CD14-positive monocyte (primary cell): ENCODE data around the gene FAM83G. TPM values are rescaled to one million over a fixed set of nuclear protein-coding genes. Genes with fewer than 3 reads are reported as not detected.

Source experiments
- DNase-seq, 3 donors: peaks; one replicate each; pipeline ENCODE4 v3.0.0-alpha.2; 2011 to 2022
- H2AFZ ChIP-seq: 2 replicates; pipeline ENCODE4 v1.6.0; 2012; ENCODE audit warnings: mild to moderate bottlenecking, low read depth, low read length, inconsistent platforms; ENCODE audit not compliant: insufficient read depth, poor library complexity, severe bottlenecking
- H3K27ac ChIP-seq, 2 donors: 1 replicate in 1 of 2; 2 replicates in 1 of 2; pipeline ENCODE4 v1.5.1; 2012 to 2013; ENCODE audit warnings: low read length in 2 of 2, control low read depth in 1 of 2, inconsistent platforms in 1 of 2, low read depth in 1 of 2, mild to moderate bottlenecking in 1 of 2
- H3K27me3 ChIP-seq, 2 donors: one replicate each; pipeline versions ENCODE4 v1.6.0 to v1.6.1; 2011 to 2013; ENCODE audit warnings: low read length in 2 of 2; ENCODE audit not compliant: control insufficient read depth in 2 of 2, insufficient read depth in 2 of 2
- H3K36me3 ChIP-seq, 2 donors: replicated peaks in 1 of 2; 1 replicate in 1 of 2; 2 replicates in 1 of 2; pipeline versions ENCODE4 v1.5.1 to v1.6.1; 2012 to 2013; ENCODE audit warnings: low read length in 2 of 2, control low read depth in 1 of 2, inconsistent platforms in 1 of 2, mild to moderate bottlenecking in 1 of 2; ENCODE audit not compliant: insufficient read depth in 2 of 2, control insufficient read depth in 1 of 2
- H3K4me1 ChIP-seq, 2 donors: 1 replicate in 1 of 2; 2 replicates in 1 of 2; pipeline versions ENCODE4 v1.5.1 to v1.6.1; 2012 to 2013; ENCODE audit warnings: low read length in 2 of 2, control low read depth in 1 of 2, inconsistent platforms in 1 of 2, mild to moderate bottlenecking in 1 of 2, moderate library complexity in 1 of 2; ENCODE audit not compliant: insufficient read depth in 2 of 2, control insufficient read depth in 1 of 2
- H3K4me2 ChIP-seq: replicated peaks from 2 replicates; pipeline ENCODE3; 2012; ENCODE audit warnings: low read length, moderate library complexity, mild to moderate bottlenecking; ENCODE audit not compliant: poor library complexity, severe bottlenecking; ENCODE audit errors: extremely low read depth
- H3K4me3 ChIP-seq, 3 experiments: fragments of 200-600 bp in 1 of 3; sonication (generic) in 1 of 3; replicated peaks in 1 of 3; 1 replicate in 2 of 3; 2 replicates in 1 of 3; pipeline ENCODE4 v1.5.1; 2011 to 2013; ENCODE audit warnings: low read length in 3 of 3, mild to moderate bottlenecking in 3 of 3, control low read depth in 2 of 3, low read depth in 2 of 3, inconsistent platforms in 1 of 3, moderate library complexity in 1 of 3
- H3K79me2 ChIP-seq: 2 replicates; pipeline ENCODE4 v1.6.0; 2012; ENCODE audit warnings: mild to moderate bottlenecking, control low read depth, inconsistent platforms, low read length, moderate library complexity; ENCODE audit not compliant: insufficient read depth
- H3K9ac ChIP-seq: 2 replicates; pipeline ENCODE4 v1.6.0; 2017; ENCODE audit warnings: low read length, mild to moderate bottlenecking; ENCODE audit not compliant: insufficient read depth, poor library complexity, severe bottlenecking
- H3K9me3 ChIP-seq, 2 donors: replicated peaks in 1 of 2; 1 replicate in 1 of 2; 2 replicates in 1 of 2; pipeline versions ENCODE4 v1.5.1 to v1.6.1; 2012 to 2013; ENCODE audit warnings: low read length in 2 of 2, control low read depth in 1 of 2; ENCODE audit not compliant: control insufficient read depth in 1 of 2, insufficient read depth in 1 of 2
- H4K20me1 ChIP-seq: 2 replicates; pipeline ENCODE4 v1.6.0; 2012; ENCODE audit warnings: mild to moderate bottlenecking, low read length, control low read depth, moderate library complexity; ENCODE audit not compliant: insufficient read depth
- H3K27ac Mint-ChIP-seq, 7 donors: one replicate each; pipeline ENCODE4 v1.8.0; 2020; ENCODE audit warnings: mild to moderate bottlenecking in 7 of 7, mixed read lengths in 7 of 7, moderate library complexity in 6 of 7, inconsistent platforms in 2 of 7
- H3K27me3 Mint-ChIP-seq, 3 donors: one replicate each; pipeline ENCODE4 v1.8.0; 2021 to 2022; ENCODE audit warnings: low read depth in 3 of 3, mild to moderate bottlenecking in 3 of 3, mixed read lengths in 3 of 3, moderate library complexity in 3 of 3, inconsistent platforms in 1 of 3
- H3K36me3 Mint-ChIP-seq, 2 donors: one replicate each; pipeline ENCODE4 v1.8.0; 2020; ENCODE audit warnings: mixed read lengths in 2 of 2, inconsistent platforms in 1 of 2, mild to moderate bottlenecking in 1 of 2
- H3K4me1 Mint-ChIP-seq: one replicate; pipeline ENCODE4 v1.8.0; 2020; ENCODE audit warnings: mild to moderate bottlenecking, mixed read lengths
- H3K4me3 Mint-ChIP-seq, 2 donors: one replicate each; pipeline ENCODE4 v1.8.0; 2020; ENCODE audit warnings: mild to moderate bottlenecking in 2 of 2, mixed read lengths in 2 of 2, moderate library complexity in 1 of 2
- H3K9me3 Mint-ChIP-seq, 7 donors: one replicate each; pipeline ENCODE4 v1.8.0; 2020 to 2022; ENCODE audit warnings: mixed read lengths in 7 of 7, mild to moderate bottlenecking in 6 of 7, moderate library complexity in 6 of 7, inconsistent platforms in 2 of 7
- WGBS: methylation state at CpG from one replicate; pipeline ENCODE4 v1.1.5; 2013; ENCODE audit warnings: missing lambda C conversion rate; ENCODE audit not compliant: insufficient coverage; 5-methylcytosine and 5-hydroxymethylcytosine counted together
- intact Hi-C, 2 donors: fragments of 100-400 bp; cut with micrococcal nuclease; formaldehyde crosslinking; loops; one replicate each; pipeline versions ENCODE4 v1.15.0 to v1.15.1; 2023
- polyA plus RNA-seq, 3 donors: library from polyadenylated mRNA; depleted of rRNA in 1 of 3; unstranded in 2 of 3; stranded (reverse) in 1 of 3; fragments of 300-500 nt in 2 of 3; fragments of >200 nt in 1 of 3; fragmentation: Illumina TruSeq in 2 of 3; gene quantifications; 1 replicate in 2 of 3; 2 replicates in 1 of 3; pipeline ENCODE4 v1.2.3, GENCODE V29; 2012 to 2021
- TF ChIP-seq, protein P1 (sequence below): fragments of 200-600 bp; IDR thresholded peaks from one replicate; pipeline ENCODE4 v1.8.0; 2022; ENCODE audit warnings: antibody characterized with exemption, mild to moderate bottlenecking

Gene FAM83G
- polyA plus RNA-seq, 3 donors, result 0.04 to 0.17 (median 0.08) TPM

DNA sequence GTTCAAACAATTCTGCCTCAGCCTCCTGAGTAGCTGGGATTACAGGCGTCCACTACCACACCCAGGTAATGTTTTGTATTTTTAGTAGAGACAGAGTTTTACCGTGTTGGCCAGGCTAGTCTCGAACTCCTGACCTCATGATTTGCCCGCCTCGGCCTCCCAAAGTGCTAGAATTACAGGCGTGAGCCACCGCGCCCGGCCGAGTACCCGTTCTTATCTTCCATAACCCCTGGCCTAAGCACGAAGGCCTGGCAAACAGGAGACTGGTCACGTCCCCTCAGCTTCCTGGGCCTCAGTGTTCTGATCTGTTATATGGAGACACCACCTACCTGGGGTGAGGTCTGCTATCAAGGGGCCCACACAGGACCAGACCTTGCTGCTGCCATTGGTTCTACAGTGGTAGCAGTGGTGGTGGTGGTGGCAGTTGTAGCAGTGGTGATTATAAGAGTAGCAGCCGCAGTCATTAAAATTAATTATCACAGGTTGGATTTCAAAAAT, 51.3 kb downstream of the FAM83G start:
- no peaks in the 10 kb centered on the region for H3K36me3 Mint-ChIP-seq
- Histone ChIP-seq H3K4me2 (no peak overlapping the region), H3K4me1 (no peaks in the 10 kb centered on the region), H3K9me3 (no peaks in the 10 kb centered on the region), H3K9ac (no peak overlapping the region), H3K36me3 (no peaks in the 10 kb centered on the region), H2AFZ (no peak overlapping the region), H3K4me3 (no peak overlapping the region), H3K79me2 (no peaks in the 10 kb centered on the region), H3K27ac (no peak overlapping the region), H3K27me3 (no peaks in the 10 kb centered on the region), H4K20me1 (no peaks in the 10 kb centered on the region)
- whole genome bisulfite sequencing, result 98% methylated on average over 12 of the region's 14 CpGs
- H3K27me3 Mint-ChIP-seq, result peaks cover 3 to 4% (median 4%) of the 10 kb centered on the region in 3 donors
- no peak for DNase-seq
- H3K4me3 Mint-ChIP-seq, result no peak overlapping the region
- H3K9me3 Mint-ChIP-seq, result no peaks in the 10 kb centered on the region
- intact Hi-C loops, result loop anchor here in 1 of 2 donors (10.0 kb wide), 1 partner anchor 52 kb away; the partner anchor contains the start of gene FAM83G
- H3K27ac Mint-ChIP-seq, result no peak overlapping the region
- H3K4me1 Mint-ChIP-seq, result peaks cover 2% of the 10 kb centered on the region
- TF ChIP-seq, protein P1, sequence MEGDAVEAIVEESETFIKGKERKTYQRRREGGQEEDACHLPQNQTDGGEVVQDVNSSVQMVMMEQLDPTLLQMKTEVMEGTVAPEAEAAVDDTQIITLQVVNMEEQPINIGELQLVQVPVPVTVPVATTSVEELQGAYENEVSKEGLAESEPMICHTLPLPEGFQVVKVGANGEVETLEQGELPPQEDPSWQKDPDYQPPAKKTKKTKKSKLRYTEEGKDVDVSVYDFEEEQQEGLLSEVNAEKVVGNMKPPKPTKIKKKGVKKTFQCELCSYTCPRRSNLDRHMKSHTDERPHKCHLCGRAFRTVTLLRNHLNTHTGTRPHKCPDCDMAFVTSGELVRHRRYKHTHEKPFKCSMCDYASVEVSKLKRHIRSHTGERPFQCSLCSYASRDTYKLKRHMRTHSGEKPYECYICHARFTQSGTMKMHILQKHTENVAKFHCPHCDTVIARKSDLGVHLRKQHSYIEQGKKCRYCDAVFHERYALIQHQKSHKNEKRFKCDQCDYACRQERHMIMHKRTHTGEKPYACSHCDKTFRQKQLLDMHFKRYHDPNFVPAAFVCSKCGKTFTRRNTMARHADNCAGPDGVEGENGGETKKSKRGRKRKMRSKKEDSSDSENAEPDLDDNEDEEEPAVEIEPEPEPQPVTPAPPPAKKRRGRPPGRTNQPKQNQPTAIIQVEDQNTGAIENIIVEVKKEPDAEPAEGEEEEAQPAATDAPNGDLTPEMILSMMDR, result no peak

DNA sequence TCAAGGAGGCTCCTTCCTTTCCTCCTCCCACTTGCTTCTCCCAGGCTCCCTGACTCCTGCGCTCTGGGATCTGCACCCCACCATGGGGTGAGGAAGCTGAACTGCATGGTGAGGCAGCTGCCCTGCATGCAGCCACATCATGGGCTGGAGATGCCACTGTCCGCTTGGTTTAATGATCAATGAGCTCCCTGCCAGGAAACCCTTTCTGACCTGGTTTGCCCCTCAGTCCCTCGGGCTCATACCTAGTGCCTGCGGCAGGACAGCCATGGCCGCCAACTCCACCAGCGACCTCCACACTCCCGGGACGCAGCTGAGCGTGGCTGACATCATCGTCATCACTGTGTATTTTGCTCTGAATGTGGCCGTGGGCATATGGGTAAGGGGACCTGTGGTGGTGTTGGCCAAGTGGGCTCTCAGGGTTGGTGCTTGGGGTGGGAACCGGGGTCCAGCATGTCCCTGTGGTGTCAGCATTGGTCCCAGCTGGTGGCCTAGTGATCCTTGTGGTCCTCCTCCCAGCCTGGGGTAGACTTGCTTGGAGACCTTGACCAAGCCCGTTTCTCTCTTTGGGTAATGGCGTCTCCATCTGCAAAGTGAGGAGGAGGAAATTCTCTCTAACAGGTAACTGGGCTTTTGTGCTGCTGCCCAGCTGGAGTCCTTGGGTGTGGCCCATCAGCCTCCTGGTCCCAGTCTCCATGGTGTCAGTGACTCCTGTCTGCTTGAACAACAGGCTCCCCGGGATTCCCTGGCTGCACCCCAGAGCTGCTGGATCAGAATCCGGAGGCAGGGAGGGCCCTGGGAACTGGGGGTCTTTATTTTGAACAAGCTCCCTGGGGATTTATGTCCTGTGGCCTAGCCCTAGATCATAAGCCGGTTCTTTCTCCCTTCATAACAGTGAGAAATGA, 52.4 kb downstream of the FAM83G start, which contains the start of gene SLC5A10:
TSS of gene SLC5A10 (plus strand) at position 225 of the 902 bp plus-strand sequence. CDS start at position 266, 41 bp downstream.
- H3K36me3 ChIP-seq, result no peaks in the 10 kb centered on the region
- H3K4me3 ChIP-seq, result no peak within 1 kb of the TSS
- H3K27ac ChIP-seq, result no peak within 1 kb of the TSS
- 98% methylated on average over 13 of the region's 17 CpGs for WGBS
- no peaks in the 10 kb centered on the region for H4K20me1 ChIP-seq
- no peaks in the 10 kb centered on the region for H3K9me3 Mint-ChIP-seq
- no peak within 1 kb of the TSS for H2AFZ ChIP-seq
- intact Hi-C loops, result loop anchor here in 1 of 2 donors (10.0 kb wide), 1 partner anchor 53 kb away; the partner anchor contains the start of gene FAM83G
- peaks cover 3 to 5% (median 3%) of the 10 kb centered on the region in 3 donors for H3K27me3 Mint-ChIP-seq
- H3K79me2 ChIP-seq, result no peaks in the 10 kb centered on the region
- peaks cover 3% of the 10 kb centered on the region for H3K4me1 Mint-ChIP-seq
- H3K36me3 Mint-ChIP-seq, result no peaks in the 10 kb centered on the region
- no peaks in the 10 kb centered on the region for H3K27me3 ChIP-seq
- TF ChIP-seq, protein P1, result no peak
- no peak within 1 kb of the TSS for H3K4me2 ChIP-seq
- no peaks in the 10 kb centered on the region for H3K9me3 ChIP-seq
- H3K4me1 ChIP-seq, result no peaks in the 10 kb centered on the region
- no peak within 1 kb of the TSS for H3K9ac ChIP-seq
- no peak within 1 kb of the TSS for H3K27ac Mint-ChIP-seq
- H3K4me3 Mint-ChIP-seq, result no peak within 1 kb of the TSS
- DNase-seq, result no peak
